H1 (cell line): Measurements from ENCODE around the gene PRKACA.

ENCODE experiments used
- ATF2 ChIP-seq: IDR thresholded peaks from 2 replicates; pipeline ENCODE4 v1.6.1; 2012; ENCODE audit warnings: low read length, inconsistent platforms
- EGR1 ChIP-seq: IDR thresholded peaks from 2 replicates; pipeline ENCODE4 v1.6.1; 2011; ENCODE audit warnings: low read depth, low read length, borderline replicate concordance
- EZH2 ChIP-seq: fragments of 200-600 bp; sonication (generic); IDR thresholded peaks from 2 replicates; pipeline ENCODE4 v1.7.1; 2012; ENCODE audit warnings: low read depth, mild to moderate bottlenecking, moderate library complexity, low read length, inconsistent platforms; ENCODE audit not compliant: severe bottlenecking
- HDAC6 ChIP-seq: IDR thresholded peaks from one replicate; pipeline ENCODE4 v1.7.1; 2012; ENCODE audit warnings: low read depth, mild to moderate bottlenecking, inconsistent platforms, low read length, moderate library complexity
- MAFK ChIP-seq: IDR thresholded peaks from 2 replicates; pipeline ENCODE4 v1.6.1; 2012; ENCODE audit warnings: low read depth, mild to moderate bottlenecking, improper control_type of control experiment, low read length
- POLR2A ChIP-seq, 2 experiments: IDR thresholded peaks; 1 replicate in 1 of 2; 2 replicates in 1 of 2; pipeline ENCODE4 v1.6.1; 2011; ENCODE audit warnings: low read depth in 2 of 2, low read length in 2 of 2, mild to moderate bottlenecking in 2 of 2; ENCODE audit errors: control extremely low read depth in 1 of 2
- POLR2AphosphoS5 ChIP-seq: IDR thresholded peaks from 2 replicates; pipeline ENCODE4 v1.6.1; 2011; ENCODE audit warnings: low read depth, low read length
- TAF1 ChIP-seq: IDR thresholded peaks from 2 replicates; pipeline ENCODE4 v1.6.1; 2011; ENCODE audit warnings: mild to moderate bottlenecking, low read depth, low read length
- TF ChIP-seq, protein P1 (sequence below), 3 experiments: IDR thresholded peaks; 1 replicate in 2 of 3; 2 replicates in 1 of 3; pipeline versions ENCODE4 v1.5.1 to v1.6.1; 2011; ENCODE audit warnings: low read length in 3 of 3, mild to moderate bottlenecking in 3 of 3, inconsistent platforms in 2 of 3, low read depth in 1 of 3, moderate library complexity in 1 of 3; ENCODE audit not compliant: insufficient read depth in 1 of 3; ENCODE audit errors: control extremely low read depth in 1 of 3

GRCh38 chr19:14082675-14082960 lies 34.9 kb downstream of the PRKACA start:
- TF ChIP-seq POLR2A (IDR thresholded peaks at IDR 0.05; ENCODE audit: control extremely low read depth in 1 of 2, low read depth in 2 of 2, low read length in 2 of 2) (no peak), ATF2 (no peak), HDAC6 (no peak), EGR1 (no peak), EZH2 (no peak), POLR2AphosphoS5 (no peak), TAF1 (no peak), MAFK (no peak)
- TF ChIP-seq, protein P1, sequence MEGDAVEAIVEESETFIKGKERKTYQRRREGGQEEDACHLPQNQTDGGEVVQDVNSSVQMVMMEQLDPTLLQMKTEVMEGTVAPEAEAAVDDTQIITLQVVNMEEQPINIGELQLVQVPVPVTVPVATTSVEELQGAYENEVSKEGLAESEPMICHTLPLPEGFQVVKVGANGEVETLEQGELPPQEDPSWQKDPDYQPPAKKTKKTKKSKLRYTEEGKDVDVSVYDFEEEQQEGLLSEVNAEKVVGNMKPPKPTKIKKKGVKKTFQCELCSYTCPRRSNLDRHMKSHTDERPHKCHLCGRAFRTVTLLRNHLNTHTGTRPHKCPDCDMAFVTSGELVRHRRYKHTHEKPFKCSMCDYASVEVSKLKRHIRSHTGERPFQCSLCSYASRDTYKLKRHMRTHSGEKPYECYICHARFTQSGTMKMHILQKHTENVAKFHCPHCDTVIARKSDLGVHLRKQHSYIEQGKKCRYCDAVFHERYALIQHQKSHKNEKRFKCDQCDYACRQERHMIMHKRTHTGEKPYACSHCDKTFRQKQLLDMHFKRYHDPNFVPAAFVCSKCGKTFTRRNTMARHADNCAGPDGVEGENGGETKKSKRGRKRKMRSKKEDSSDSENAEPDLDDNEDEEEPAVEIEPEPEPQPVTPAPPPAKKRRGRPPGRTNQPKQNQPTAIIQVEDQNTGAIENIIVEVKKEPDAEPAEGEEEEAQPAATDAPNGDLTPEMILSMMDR (IDR thresholded peaks at IDR 0.05; ENCODE audit: control extremely low read depth in 1 of 3, insufficient read depth in 1 of 3, low read depth in 1 of 3, low read length in 3 of 3), result no peak
